CMK (cell line): ENCODE measurements around the gene PCNA.
A peak's percentile ranks its signal among the peaks of the same experiment; 100 is the strongest.
"Not testable (repeated sequence)": the region's sequence is repeated elsewhere in the genome, so short reads cannot be mapped to it uniquely, and the experiment has no call there.

ENCODE experiments used
- DNase-seq: peaks from one replicate; pipeline ENCODE4 v3.0.0-alpha.2; 2010; ENCODE audit warnings: low read depth

PCNA gene

GRCh38 chr20:5141615-5142014 lies 21.9 kb upstream of the PCNA start:
- DNase-seq, result no peak

GRCh38 chr20:5140195-5140594 lies 20.4 kb upstream of the PCNA start:
- DNase-seq, result no peak

GRCh38 chr20:5136096-5136495 lies 16.3 kb upstream of the PCNA start:
- no peak for DNase-seq

- no peak for DNase-seq
Observed at GRCh38 chr20:5135363-5136012, 15.7 kb upstream of the PCNA start.

- DNase-seq, result no peak
Observed at GRCh38 chr20:5133998-5134397, 14.2 kb upstream of the PCNA start.

- no peak for DNase-seq
Observed at GRCh38 chr20:5131502-5131901, 11.7 kb upstream of the PCNA start.

- DNase-seq, result no peak
Observed at GRCh38 chr20:5128886-5129285, 9.1 kb upstream of the PCNA start.

GRCh38 chr20:5127859-5128424 lies 8.2 kb upstream of the PCNA start:
- no peak for DNase-seq

GRCh38 chr20:5127204-5127858 lies 7.6 kb upstream of the PCNA start:
- DNase-seq, result no peak

GRCh38 chr20:5126512-5127203 lies 6.9 kb upstream of the PCNA start, which contains the start of gene CDS2:
CDS2 (plus strand) TSS chr20:5127008; CDS start chr20:5127093, 85 bp downstream.
- peak; percentile 98 for DNase-seq

GRCh38 chr20:5122873-5123260 lies 3.1 kb upstream of the PCNA start:
- no peak for DNase-seq

GRCh38 chr20:5120185-5120476 lies 373 bp upstream of the PCNA start:
- no peak for DNase-seq

- DNase-seq, result no peak
Observed at GRCh38 chr20:5119143-5119434, 669 bp downstream of the PCNA start.

- DNase-seq, result no peak
Observed at GRCh38 chr20:5118220-5119142, 1.3 kb downstream of the PCNA start.

GRCh38 chr20:5116875-5117274 lies 2.9 kb downstream of the PCNA start:
- DNase-seq, result no peak

GRCh38 chr20:5114403-5114802 lies 5.4 kb downstream of the PCNA start:
- DNase-seq, result no peak

- no peak for DNase-seq
Observed at GRCh38 chr20:5113615-5113986, 6.2 kb downstream of the PCNA start.

GRCh38 chr20:5109276-5109675 lies 10.5 kb downstream of the PCNA start:
- DNase-seq, result no peak

- DNase-seq, result no peak
Observed at GRCh38 chr20:5104479-5104878, 15.3 kb downstream of the PCNA start.

- no peak for DNase-seq
Observed at GRCh38 chr20:5100684-5101347, 18.9 kb downstream of the PCNA start.

- DNase-seq, result not testable (repeated sequence)
Observed at GRCh38 chr20:5099909-5100308, 19.8 kb downstream of the PCNA start.

GRCh38 chr20:5099009-5099408 lies 20.7 kb downstream of the PCNA start:
- not testable (repeated sequence) for DNase-seq
